ENCODE results near the gene MPP4.

Gene MPP4

GRCh38 chr2:201608021-201608420, 90.4 kb downstream of the MPP4 start:
- TF ChIP-seq ZFX (IDR thresholded peaks at IDR 0.05) (no peak), CTCF (conservative IDR thresholded peaks at IDR 0.05) (no peak)
- H3K27ac ChIP-seq: no peak overlapping the region

GRCh38 chr2:201607568-201607967, 90.9 kb downstream of the MPP4 start:
- TF ChIP-seq CTCF (conservative IDR thresholded peaks at IDR 0.05) (no peak), ZFX (IDR thresholded peaks at IDR 0.05) (no peak)
- no peak overlapping the region for H3K27ac ChIP-seq

- no peak overlapping the region for H3K27ac ChIP-seq
- TF ChIP-seq ZFX (IDR thresholded peaks at IDR 0.05) (no peak), CTCF (conservative IDR thresholded peaks at IDR 0.05) (no peak)
Measured at GRCh38 chr2:201600906-201601305, 97.5 kb downstream of the MPP4 start.

- no peak for TF ChIP-seq CTCF (conservative IDR thresholded peaks at IDR 0.05)
- no peak for TF ChIP-seq ZFX (IDR thresholded peaks at IDR 0.05)
- no peak overlapping the region for H3K27ac ChIP-seq
Measured at GRCh38 chr2:201597397-201597796, 101.0 kb downstream of the MPP4 start.

Data from C4-2B (cell line).